ENCODE results near the gene SOX1.

Gene SOX1

GRCh38 chr13:112104881-112105234, 37.9 kb downstream of the SOX1 start:
- no peak for TF ChIP-seq CTCF (IDR thresholded peaks at IDR 0.05; ENCODE audit: low read depth, low read length, missing control alignments)
- H3K4me3 ChIP-seq (replicated peaks; ENCODE audit: low read depth, low read length): no peak overlapping the region
- no peak for DNase-seq (ENCODE audit: extremely low read depth, low read depth)

GRCh38 chr13:112105244-112105681, 38.3 kb downstream of the SOX1 start:
- no peak for DNase-seq (ENCODE audit: extremely low read depth, low read depth)
- H3K4me3 ChIP-seq (replicated peaks; ENCODE audit: low read depth, low read length): no peak overlapping the region
- TF ChIP-seq CTCF (IDR thresholded peaks at IDR 0.05; ENCODE audit: low read depth, low read length, missing control alignments): no peak

GRCh38 chr13:112105892-112106291, 38.9 kb downstream of the SOX1 start:
- DNase-seq (ENCODE audit: extremely low read depth, low read depth): no peak
- TF ChIP-seq CTCF (IDR thresholded peaks at IDR 0.05; ENCODE audit: low read depth, low read length, missing control alignments): no peak
- no peak overlapping the region for H3K4me3 ChIP-seq (replicated peaks; ENCODE audit: low read depth, low read length)

GRCh38 chr13:112106478-112107141, 39.7 kb downstream of the SOX1 start:
- no peak overlapping the region for H3K4me3 ChIP-seq (replicated peaks; ENCODE audit: low read depth, low read length)
- DNase-seq (ENCODE audit: extremely low read depth, low read depth): no peak
- no peak for TF ChIP-seq CTCF (IDR thresholded peaks at IDR 0.05; ENCODE audit: low read depth, low read length, missing control alignments)

- TF ChIP-seq CTCF (IDR thresholded peaks at IDR 0.05; ENCODE audit: low read depth, low read length, missing control alignments): no peak
- H3K4me3 ChIP-seq (replicated peaks; ENCODE audit: low read depth, low read length): no peak overlapping the region
- DNase-seq (ENCODE audit: extremely low read depth, low read depth): no peak
These were observed 40.3 kb downstream of the SOX1 start for GRCh38 chr13:112107289-112107688.

- no peak for DNase-seq (ENCODE audit: extremely low read depth, low read depth)
- no peak for TF ChIP-seq CTCF (IDR thresholded peaks at IDR 0.05; ENCODE audit: low read depth, low read length, missing control alignments)
- no peak overlapping the region for H3K4me3 ChIP-seq (replicated peaks; ENCODE audit: low read depth, low read length)
These were observed 43.5 kb downstream of the SOX1 start for GRCh38 chr13:112110479-112110878.
